Central memory CD4-positive, alpha-beta T cell (primary cell): ENCODE data around the gene SFMBT2.
"Not testable (repeated sequence)": the region's sequence is repeated elsewhere in the genome, so short reads cannot be mapped to it uniquely, and the experiment has no call there.

Experiments used
- DNase-seq: peaks from one replicate; pipeline ENCODE4 v3.0.0; 2022

SFMBT2 gene

GRCh38 chr10:7317786-7318446 is 92.9 kb downstream of the SFMBT2 start:
- DNase-seq, result no peak

- no peak for DNase-seq
Observed at GRCh38 chr10:7316839-7317238, 94.0 kb downstream of the SFMBT2 start.

- DNase-seq, result no peak
Observed at GRCh38 chr10:7315906-7316305, 94.9 kb downstream of the SFMBT2 start.

- no peak for DNase-seq
Observed at GRCh38 chr10:7314170-7314569, 96.7 kb downstream of the SFMBT2 start.

GRCh38 chr10:7312488-7312857 is 98.4 kb downstream of the SFMBT2 start:
- DNase-seq, result no peak

GRCh38 chr10:7311850-7312487 is 98.9 kb downstream of the SFMBT2 start:
- DNase-seq, result not testable (repeated sequence)

GRCh38 chr10:7311218-7311849 is 99.5 kb downstream of the SFMBT2 start:
- DNase-seq, result no peak

GRCh38 chr10:7310076-7310475 is 100.8 kb downstream of the SFMBT2 start:
- no peak for DNase-seq

- no peak for DNase-seq
Observed at GRCh38 chr10:7308826-7309225, 102.0 kb downstream of the SFMBT2 start.

- no peak for DNase-seq
Observed at GRCh38 chr10:7306616-7307015, 104.2 kb downstream of the SFMBT2 start.

GRCh38 chr10:7306147-7306546 is 104.7 kb downstream of the SFMBT2 start:
- no peak for DNase-seq

GRCh38 chr10:7305053-7305452 is 105.8 kb downstream of the SFMBT2 start:
- DNase-seq, result no peak

- no peak for DNase-seq
Observed at GRCh38 chr10:7304110-7304509, 106.7 kb downstream of the SFMBT2 start.

GRCh38 chr10:7302930-7303557 is 107.8 kb downstream of the SFMBT2 start:
- DNase-seq, result no peak

- no peak for DNase-seq
Observed at GRCh38 chr10:7302392-7302906, 108.4 kb downstream of the SFMBT2 start.

GRCh38 chr10:7301006-7301778 is 109.6 kb downstream of the SFMBT2 start:
- DNase-seq, result no peak

- no peak for DNase-seq
Observed at GRCh38 chr10:7300384-7300971, 110.4 kb downstream of the SFMBT2 start.

GRCh38 chr10:7299601-7300325 is 111.1 kb downstream of the SFMBT2 start:
- DNase-seq, result not testable (repeated sequence)

- DNase-seq, result no peak
Observed at GRCh38 chr10:7298495-7298894, 112.3 kb downstream of the SFMBT2 start.

- no peak for DNase-seq
Observed at GRCh38 chr10:7297094-7297493, 113.7 kb downstream of the SFMBT2 start.

- no peak for DNase-seq
Observed at GRCh38 chr10:7296648-7297047, 114.2 kb downstream of the SFMBT2 start.

- no peak for DNase-seq
Observed at GRCh38 chr10:7296076-7296475, 114.8 kb downstream of the SFMBT2 start.
